ENCODE data around the gene SLC27A5.

DNA sequence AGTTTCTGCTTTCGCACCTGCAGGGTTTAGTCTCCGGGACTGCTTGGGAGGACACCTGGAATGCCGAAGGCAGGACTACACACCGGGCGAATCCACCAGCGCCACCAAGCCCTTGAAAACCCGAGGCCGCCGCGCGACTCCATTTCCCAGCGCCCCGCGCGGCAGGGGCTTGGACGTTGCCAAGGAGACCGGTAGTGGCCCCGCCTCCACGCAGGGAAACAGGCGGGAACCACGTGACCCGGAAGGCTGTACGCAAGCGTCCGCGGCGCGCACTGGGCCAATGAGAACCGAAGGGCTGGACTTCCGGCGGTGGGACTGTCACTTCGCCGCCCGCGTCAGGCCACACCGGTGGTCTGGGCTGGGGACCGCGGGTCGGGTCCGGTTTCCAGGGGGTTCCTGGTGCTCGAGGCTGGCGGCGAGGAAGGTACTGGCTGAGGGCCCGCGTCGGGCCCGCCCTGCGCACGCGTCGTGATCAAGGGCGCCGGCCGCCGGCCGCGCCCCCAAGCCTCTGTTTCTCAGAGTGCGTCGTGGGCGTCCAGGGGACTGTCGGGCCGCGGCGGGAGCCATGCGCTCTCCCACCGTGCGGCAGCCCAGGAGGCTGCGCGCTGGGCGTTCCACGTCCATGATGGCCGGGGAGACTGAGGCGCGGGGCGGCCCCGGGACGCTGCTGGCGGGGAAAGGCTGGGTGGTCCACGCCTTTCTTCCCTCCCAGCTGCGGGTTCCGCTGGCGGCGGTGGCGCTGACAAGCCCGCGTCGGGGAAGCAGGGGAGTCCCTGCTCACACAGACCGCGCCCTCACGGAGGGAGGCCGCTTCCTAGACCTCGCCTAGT is 44.8 kb downstream of the SLC27A5 start, which contains the start of gene ZNF324:
- TF ChIP-seq CTCF (IDR thresholded peaks at IDR 0.05 in 8 of 11, conservative IDR thresholded peaks at IDR 0.05 in 3 of 11) (peak in 2 of 11 experiments; percentile 10 to 33), POLR2AphosphoS5 (IDR thresholded peaks at IDR 0.05) (peak; percentile 86 to 92 (median 90))
